GM19238 (cell line): ENCODE measurements around the gene APLF.
A peak's percentile ranks its signal among the peaks of the same experiment; 100 is the strongest.
"Not testable (repeated sequence)": the region's sequence is repeated elsewhere in the genome, so short reads cannot be mapped to it uniquely, and the experiment has no call there.

Experiments
- DNase-seq: peaks from one replicate; pipeline ENCODE4 v3.0.0; 2011; ENCODE audit warnings: low spot score; ENCODE audit not compliant: insufficient read length

The APLF gene

GRCh38 chr2:68569604-68570003 lies 102.2 kb downstream of the APLF start:
- no peak for DNase-seq

GRCh38 chr2:68570434-68570833 lies 103.0 kb downstream of the APLF start:
- not testable (repeated sequence) for DNase-seq

DNA sequence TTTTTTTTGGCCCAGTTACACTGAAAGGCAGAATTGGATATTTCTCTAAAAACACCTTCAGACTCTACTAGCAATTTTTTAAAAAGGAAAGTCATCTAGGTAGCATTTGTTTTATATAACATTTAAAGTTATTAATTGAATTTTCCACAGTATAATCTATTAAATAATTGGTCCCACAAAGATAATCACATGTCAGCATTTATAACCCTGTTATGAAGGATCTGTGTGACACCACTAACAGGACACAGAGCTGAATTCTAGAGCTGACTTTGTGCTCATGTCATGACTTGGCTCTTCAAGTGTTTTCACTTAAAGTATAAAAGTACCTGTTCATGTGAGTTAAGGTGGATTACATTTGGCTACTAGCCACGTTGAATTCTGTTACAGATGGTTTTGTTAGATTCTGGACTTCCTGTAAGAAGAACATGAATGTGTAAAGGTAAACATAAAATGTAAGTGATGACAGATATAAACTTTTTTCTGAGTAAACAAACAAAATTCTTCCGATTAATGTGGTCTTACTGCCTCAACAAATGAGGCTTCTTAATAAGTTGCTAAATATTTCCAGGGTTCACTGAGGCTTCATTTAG lies 106.9 kb downstream of the APLF start:
- DNase-seq: no peak

GRCh38 chr2:68577183-68577582 lies 109.8 kb downstream of the APLF start:
- DNase-seq: no peak

- DNase-seq: no peak
Observed at GRCh38 chr2:68579689-68580088, 112.3 kb downstream of the APLF start.

DNA sequence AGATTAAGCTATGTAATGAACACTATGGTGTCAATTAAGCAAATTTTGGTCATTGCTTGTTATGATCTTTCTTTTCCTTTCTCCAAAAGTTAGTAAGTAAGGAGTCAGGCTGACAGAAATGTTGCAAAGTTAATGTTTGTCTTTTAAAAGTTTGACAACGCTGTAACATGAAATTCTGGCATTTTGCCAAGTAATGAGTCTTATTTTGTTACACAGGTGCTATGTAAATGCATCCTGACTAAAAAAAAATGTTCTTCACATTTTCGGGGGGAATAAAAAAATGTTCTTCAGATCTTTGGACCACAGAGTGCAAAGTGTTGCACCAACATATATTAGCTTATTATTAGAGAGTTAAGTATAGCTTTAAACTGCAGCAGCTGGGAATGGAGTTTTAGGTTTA lies 121.2 kb downstream of the APLF start:
- no peak for DNase-seq

DNA sequence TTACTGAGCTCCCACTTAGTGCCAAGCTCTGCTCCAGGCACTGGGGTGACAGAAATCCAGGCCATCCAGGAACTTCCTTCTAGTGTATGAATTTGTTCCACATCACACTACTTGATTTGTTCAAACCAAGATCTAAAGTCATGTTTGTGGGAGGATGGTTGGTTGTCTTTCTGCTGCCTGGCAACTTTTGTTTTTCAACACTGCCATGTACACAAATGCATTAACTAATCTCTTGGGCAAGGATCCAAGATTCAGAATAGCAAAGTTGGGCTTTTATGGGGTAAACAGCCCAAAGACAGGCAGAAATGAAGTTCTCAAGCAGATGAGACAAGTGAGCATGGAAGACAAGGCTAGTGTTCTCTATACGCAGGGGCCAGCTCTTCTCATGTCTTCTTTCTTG lies 122.6 kb downstream of the APLF start:
- DNase-seq: no peak

DNA sequence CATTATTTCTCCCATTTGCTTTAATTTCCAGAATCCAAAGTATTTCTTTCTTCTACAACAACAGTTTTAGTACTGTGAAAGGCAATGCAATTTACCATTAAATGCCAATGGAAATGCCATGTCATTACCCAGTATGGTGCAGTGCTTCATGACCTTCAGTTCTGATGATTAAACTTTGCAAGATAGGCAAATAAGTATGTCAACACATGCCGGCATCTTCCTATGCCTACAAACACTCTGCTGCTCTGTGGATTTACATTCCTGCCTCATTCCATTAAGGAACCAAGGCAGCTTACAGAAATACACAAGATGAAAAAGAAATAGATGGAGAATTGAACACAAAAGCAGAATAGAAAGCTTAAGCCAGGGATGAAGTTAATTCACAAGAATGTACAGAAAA lies 123.3 kb downstream of the APLF start:
- DNase-seq: no peak

DNA sequence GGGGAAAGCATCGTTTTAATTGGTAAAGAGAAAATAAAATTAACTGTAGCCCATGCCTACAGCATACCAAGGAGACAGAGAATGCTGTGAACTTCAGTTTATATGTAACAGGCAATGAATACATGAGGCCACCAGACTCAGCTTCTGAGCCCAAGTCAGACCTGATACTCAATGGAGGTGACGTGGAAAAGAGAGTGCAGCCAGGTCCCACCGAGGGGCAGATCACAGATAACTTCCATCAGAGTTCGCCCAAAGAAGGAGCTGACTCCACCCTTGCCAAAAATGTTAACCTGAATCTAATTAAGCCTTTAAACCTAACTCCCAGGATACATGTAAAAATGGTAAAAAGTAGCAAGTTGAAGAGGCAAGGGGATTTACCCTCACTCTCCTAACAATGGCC lies 123.8 kb downstream of the APLF start:
- DNase-seq: no peak

DNA sequence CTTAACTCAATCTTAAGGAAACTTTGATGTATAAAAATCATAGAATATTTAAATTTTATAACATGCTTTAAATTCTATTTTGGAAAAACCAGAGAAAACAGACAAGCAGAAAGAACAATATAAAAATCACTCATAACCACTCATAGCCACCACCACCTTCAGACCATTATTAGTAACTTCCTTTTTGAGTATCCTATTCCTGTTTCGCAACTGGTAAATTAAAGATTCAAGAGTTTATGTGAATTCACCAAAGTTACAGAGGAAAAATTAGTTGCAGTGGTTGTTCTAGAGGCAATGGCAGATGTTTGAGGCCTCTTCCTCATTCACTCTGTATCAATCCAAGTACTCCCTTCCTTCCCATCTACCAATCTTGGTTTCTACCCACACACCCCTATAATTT lies 126.7 kb downstream of the APLF start:
- no peak for DNase-seq

GRCh38 chr2:68594674-68595492 lies 127.5 kb downstream of the APLF start:
- peak; percentile 23 for DNase-seq

DNA sequence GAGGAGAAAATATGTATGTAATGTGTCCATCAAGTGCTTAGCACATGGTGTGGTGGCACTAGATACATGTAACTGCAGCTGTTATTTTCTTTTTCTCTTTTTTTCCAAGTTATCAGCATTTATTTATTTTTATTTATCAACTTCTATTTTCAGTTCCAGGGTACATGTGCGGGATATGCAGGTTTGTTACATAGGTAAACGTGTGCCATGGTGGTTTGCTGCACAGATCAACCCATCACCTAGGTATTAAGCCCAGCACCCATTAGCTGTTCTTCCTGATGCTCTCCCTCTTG lies 128.1 kb downstream of the APLF start:
- not testable (repeated sequence) for DNase-seq

DNA sequence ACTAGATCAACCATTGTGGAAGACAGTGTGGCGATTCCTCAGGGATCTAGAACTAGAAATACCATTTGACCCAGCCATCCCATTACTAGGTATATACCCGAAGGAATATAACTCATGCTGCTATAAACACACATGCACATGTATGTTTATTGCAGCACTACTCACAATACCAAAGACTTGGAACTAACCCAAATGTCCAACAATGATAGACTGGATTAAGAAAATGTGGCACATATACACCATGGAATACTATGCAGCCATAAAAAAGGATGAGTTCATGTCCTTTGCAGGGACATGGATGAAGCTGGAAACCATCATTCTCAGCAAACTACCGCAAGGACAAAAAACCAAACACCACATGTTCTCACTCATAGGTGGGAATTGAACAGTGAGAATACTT lies 133.1 kb downstream of the APLF start:
- not testable (repeated sequence) for DNase-seq

DNA sequence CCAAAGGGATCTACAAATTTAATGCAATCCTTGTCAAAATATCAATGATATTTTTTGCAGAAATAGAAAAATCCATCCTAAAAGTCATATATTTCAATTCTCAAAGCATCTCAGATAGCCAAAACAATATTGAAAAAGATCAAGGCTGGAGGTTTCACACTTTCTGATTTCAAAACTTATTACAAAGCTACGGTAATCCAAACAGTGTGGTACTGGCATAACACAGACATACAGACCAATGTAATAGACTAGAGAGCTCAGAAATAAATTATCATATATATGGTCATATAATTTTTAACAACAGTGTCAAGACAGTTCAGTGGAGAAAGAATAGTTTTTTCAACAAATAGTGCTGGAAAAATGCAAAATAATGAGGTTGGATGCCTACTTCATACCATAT lies 135.7 kb downstream of the APLF start:
- no peak for DNase-seq

GRCh38 chr2:68604077-68604476 lies 136.7 kb downstream of the APLF start:
- no peak for DNase-seq

- no peak for DNase-seq
Observed at GRCh38 chr2:68605939-68606338, 138.6 kb downstream of the APLF start.

- no peak for DNase-seq
Observed at GRCh38 chr2:68606759-68607158, 139.4 kb downstream of the APLF start.

DNA sequence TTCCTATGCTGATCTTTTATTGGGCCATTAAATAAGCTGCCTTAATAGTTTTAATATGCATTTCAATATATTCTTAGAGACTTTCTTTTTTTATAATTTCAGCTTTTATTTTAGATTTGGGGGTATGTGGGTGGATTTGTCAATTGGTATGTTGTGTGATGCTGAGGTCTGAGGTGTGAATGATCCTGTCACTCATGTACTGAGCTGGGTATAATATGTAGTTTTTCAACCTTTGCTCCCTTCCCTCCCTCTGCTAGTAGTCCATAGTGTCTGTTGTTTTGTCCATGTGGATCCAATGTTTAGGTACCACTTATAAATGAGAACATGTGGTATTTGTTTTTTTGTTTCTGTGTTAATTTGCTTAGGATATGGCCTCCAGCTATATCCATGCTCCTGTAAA lies 140.5 kb downstream of the APLF start:
- no peak for DNase-seq

DNA sequence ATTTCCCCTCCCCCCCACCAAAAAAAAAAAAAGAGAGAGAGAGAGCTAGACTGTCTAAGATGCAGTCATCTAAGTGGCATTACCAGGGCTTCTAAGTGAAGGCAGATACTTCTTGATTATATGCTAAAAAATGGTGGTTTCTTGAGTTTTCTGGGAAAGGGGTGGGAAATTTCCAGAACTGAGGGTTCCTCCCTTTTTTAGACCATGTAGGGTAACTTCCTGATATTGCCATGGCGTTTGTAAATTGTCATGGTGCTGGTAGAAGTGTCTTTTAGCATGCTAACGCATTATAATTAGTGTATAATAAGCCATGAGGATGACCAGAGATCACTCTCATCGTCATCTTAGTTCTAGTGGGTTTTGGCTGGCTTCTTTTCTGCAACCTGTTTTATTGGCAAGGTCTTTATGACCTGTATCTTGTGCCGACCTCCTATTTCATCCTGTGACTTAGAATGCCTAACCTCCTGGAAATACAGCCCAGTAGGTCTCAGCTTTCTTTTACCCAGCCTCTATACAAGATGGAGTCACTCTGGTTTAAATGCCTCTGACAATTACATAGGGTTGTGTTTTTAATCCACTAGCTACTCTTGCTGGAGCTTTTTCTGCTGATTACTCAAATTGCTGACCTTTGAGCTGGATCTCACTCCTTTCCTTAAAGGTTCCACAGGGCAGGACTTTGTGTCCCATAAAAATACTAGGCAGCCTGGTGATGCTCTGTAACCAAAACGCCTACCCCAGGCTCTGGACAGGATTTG lies 145.6 kb downstream of the APLF start:
- DNase-seq: no peak

DNA sequence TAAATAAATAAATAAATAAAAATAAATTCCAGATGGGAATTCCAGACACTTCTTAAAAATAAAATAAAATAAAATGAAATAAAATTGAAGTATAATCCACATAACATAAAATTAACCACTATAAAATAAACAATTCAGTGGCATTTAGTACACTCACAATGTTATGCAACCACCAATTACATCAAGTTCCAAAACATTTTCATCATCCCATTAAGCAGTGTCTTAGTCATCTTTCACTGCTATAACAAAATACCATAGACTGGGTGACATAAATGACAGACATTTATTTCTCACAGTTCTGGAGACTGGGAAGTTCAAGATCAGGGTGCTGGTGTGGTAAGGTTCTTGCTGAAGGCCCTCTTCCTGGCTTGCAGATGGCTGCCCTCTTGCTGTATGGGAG lies 153.4 kb downstream of the APLF start:
- no peak for DNase-seq

DNA sequence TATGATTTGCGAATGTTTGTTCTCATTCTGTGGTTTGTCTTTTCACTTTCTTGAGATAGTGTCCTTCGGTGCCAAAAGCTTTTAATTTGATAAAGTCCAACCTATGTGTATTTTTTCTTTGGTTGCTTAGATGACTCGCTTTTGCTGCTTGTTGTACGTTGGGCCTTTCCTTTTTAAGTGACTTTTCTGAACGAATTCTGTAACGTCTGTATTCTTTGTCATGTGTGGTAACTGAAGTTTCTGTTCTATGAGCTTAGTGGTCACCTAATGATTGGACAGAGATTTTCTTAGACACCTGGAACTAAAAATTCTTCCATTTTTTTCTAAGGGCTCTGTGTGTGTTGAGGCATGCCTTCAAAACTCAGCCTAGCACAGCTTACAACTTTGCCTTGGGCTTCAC lies 156.4 kb downstream of the APLF start:
- no peak for DNase-seq

GRCh38 chr2:68627615-68628014 lies 160.2 kb downstream of the APLF start:
- DNase-seq: no peak
